GM12878 (cell line): Measurements from ENCODE around the gene NTF3. TPM values are rescaled to one million over a fixed set of nuclear protein-coding genes. Genes with fewer than 3 reads are reported as not detected.

Experiments used
- ATAC-seq: fragments of 200-7000 bp; cut with Tn5 transposase; 3 replicates; pipeline ENCODE4 v1.9.1; 2020; ENCODE audit warnings: mild to moderate bottlenecking, moderate library complexity
- BruUV-seq: library from RNA; stranded (reverse); fragments of 400-500 nt; replicated peaks from 2 replicates; lab custom pipeline; 2021; lab: Mats Ljungman, UMichigan
- CTCF ChIA-PET: fragments of 300-600 bp; sonication (Branson Sonifier 250); formaldehyde crosslinking; extraction: SDS; loops from one replicate; lab custom pipeline; 2021; ENCODE audit warnings: inconsistent platforms; lab: Yijun Ruan, JAX
- POLR2A ChIA-PET: fragments of 350-600 bp; formaldehyde crosslinking; extraction: SDS; loops from one replicate; lab custom pipeline; 2021; ENCODE audit warnings: inconsistent platforms; lab: Charles Lee
- RAD21 ChIA-PET: fragments of 300-600 bp; sonication (Branson Sonifier 250); formaldehyde crosslinking; loops from one replicate; lab custom pipeline; 2023; ENCODE audit warnings: antibody characterized with exemption; ENCODE audit not compliant: unreplicated experiment; lab: Charles Lee
- SMC1A ChIA-PET: fragments of 300-600 bp; sonication (Branson Sonifier 250); formaldehyde crosslinking; loops from one replicate; lab custom pipeline; 2023; ENCODE audit not compliant: unreplicated experiment, uncharacterized antibody; lab: Charles Lee
- DNase-seq: peaks from one replicate; pipeline ENCODE4 v3.0.0-alpha.2; 2011; ENCODE audit warnings: low read depth, low spot score
- FAIRE-seq: peaks from 3 replicates; lab custom pipeline; 2011; peaks lifted over from hg19 to GRCh38; lab: Jason Lieb, UNC
- H2AFZ ChIP-seq: 2 replicates; pipeline ENCODE4 v1.6.0; 2011; ENCODE audit warnings: low read depth, low read length, control low read depth; ENCODE audit not compliant: control insufficient read depth
- H3K27ac ChIP-seq: 2 replicates; pipeline ENCODE4 v1.5.1; 2011; ENCODE audit warnings: control low read depth; ENCODE audit not compliant: control insufficient read depth, insufficient read depth
- H3K27me3 ChIP-seq, 2 experiments: replicated peaks in 1 of 2; 2 replicates each; pipeline versions ENCODE4 v1.6.0 to v1.6.1; 2011; ENCODE audit warnings: low read length in 1 of 2; ENCODE audit not compliant: control insufficient read depth in 2 of 2, insufficient read depth in 2 of 2
- H3K36me3 ChIP-seq, 2 experiments: 2 replicates each; pipeline ENCODE4 v1.5.1; 2011; ENCODE audit warnings: low read length in 1 of 2; ENCODE audit not compliant: control insufficient read depth in 2 of 2, insufficient read depth in 2 of 2
- H3K4me1 ChIP-seq: 2 replicates; pipeline ENCODE4 v1.6.1; 2011; ENCODE audit warnings: mild to moderate bottlenecking, low read length, moderate library complexity, mixed read lengths; ENCODE audit not compliant: control insufficient read depth, insufficient read depth
- H3K4me2 ChIP-seq: 2 replicates; pipeline ENCODE4 v1.6.0; 2011; ENCODE audit warnings: control low read depth; ENCODE audit not compliant: control insufficient read depth, insufficient read depth
- H3K4me3 ChIP-seq: fragments of 200-600 bp; sonication (generic); 2 replicates; pipeline ENCODE4 v1.5.1; 2016
- H3K79me2 ChIP-seq: 2 replicates; pipeline ENCODE4 v1.6.0; 2011; ENCODE audit warnings: low read length; ENCODE audit not compliant: control insufficient read depth, insufficient read depth
- H3K9ac ChIP-seq: 2 replicates; pipeline ENCODE4 v1.8.0; 2011; ENCODE audit warnings: low read length, control low read depth, mixed read lengths; ENCODE audit not compliant: control insufficient read depth, insufficient read depth
- H3K9me3 ChIP-seq: replicated peaks from 3 replicates; pipeline ENCODE4 v1.5.1; 2011; ENCODE audit warnings: mild to moderate bottlenecking, low read length; ENCODE audit not compliant: control insufficient read depth, insufficient read depth
- H4K20me1 ChIP-seq: 2 replicates; pipeline ENCODE4 v1.6.0; 2011; ENCODE audit not compliant: control insufficient read depth, insufficient read depth
- BCL11A ChIP-seq: IDR thresholded peaks from 2 replicates; pipeline ENCODE4 v1.6.1; 2011; ENCODE audit warnings: low read depth, low read length
- CBX5 ChIP-seq: sonication (generic); IDR thresholded peaks from 2 replicates; pipeline ENCODE4 v1.6.1; 2016; ENCODE audit warnings: low read depth, moderate library complexity, mild to moderate bottlenecking, inconsistent platforms
- CTCF ChIP-seq, 3 experiments: IDR thresholded peaks in 2 of 3; conservative IDR thresholded peaks in 1 of 3; 2 replicates each; pipeline ENCODE4 v1.5.1; 2011; ENCODE audit warnings: low read depth in 3 of 3, low read length in 3 of 3, mild to moderate bottlenecking in 3 of 3, control low read depth in 2 of 3, moderate library complexity in 2 of 3, inconsistent platforms in 1 of 3, mixed read lengths in 1 of 3; ENCODE audit not compliant: control insufficient read depth in 2 of 3, insufficient read depth in 1 of 3; ENCODE audit errors: extremely low read depth in 1 of 3
- E2F4 ChIP-seq: IDR thresholded peaks from 2 replicates; pipeline ENCODE4 v1.6.1; 2012; ENCODE audit warnings: low read depth, low read length, improper control_type of control experiment
- EP300 ChIP-seq, 2 experiments: fragments of 150-350 bp in 1 of 2; IDR thresholded peaks; 2 replicates each; pipeline ENCODE4 v1.6.1; 2011 to 2012; ENCODE audit warnings: low read depth in 2 of 2, low read length in 2 of 2, borderline replicate concordance in 1 of 2, improper control_type of control experiment in 1 of 2, inconsistent platforms in 1 of 2; ENCODE audit not compliant: control insufficient read depth in 1 of 2
- EZH2 ChIP-seq: IDR thresholded peaks from 2 replicates; pipeline ENCODE4 v1.6.1; 2012; ENCODE audit warnings: low read depth, mild to moderate bottlenecking, control low read depth, inconsistent platforms, low read length, borderline replicate concordance; ENCODE audit not compliant: control insufficient read depth
- PAX8 ChIP-seq: fragments of 450-650 bp; IDR thresholded peaks from 2 replicates; pipeline ENCODE4 v1.6.1; 2017; ENCODE audit warnings: mild to moderate bottlenecking, moderate library complexity
- RCOR1 ChIP-seq: conservative IDR thresholded peaks from 2 replicates; pipeline ENCODE4 v1.6.1; 2012; ENCODE audit warnings: low read depth, low read length, improper control_type of control experiment
- TCF3 ChIP-seq: IDR thresholded peaks from 2 replicates; pipeline ENCODE4 v1.6.1; 2012; ENCODE audit warnings: low read depth, mild to moderate bottlenecking, low read length, borderline replicate concordance; ENCODE audit not compliant: insufficient read depth
- USF2 ChIP-seq: IDR thresholded peaks from 2 replicates; pipeline ENCODE4 v1.6.1; 2011; ENCODE audit warnings: low read depth, low read length, improper control_type of control experiment, borderline replicate concordance
- ZBED1 ChIP-seq: IDR thresholded peaks from 2 replicates; pipeline ENCODE4 v1.6.1; 2016; ENCODE audit warnings: borderline replicate concordance
- ZNF622 ChIP-seq: fragments of 450-650 bp; IDR thresholded peaks from 2 replicates; pipeline ENCODE4 v1.6.1; 2017; ENCODE audit warnings: mild to moderate bottlenecking, inconsistent platforms
- WGBS: methylation state at CpG from one replicate; pipeline ENCODE4 v1.1.6; 2016; ENCODE audit warnings: low lambda C conversion rate; ENCODE audit not compliant: insufficient replicate concordance, insufficient coverage; ENCODE audit errors: missing lambda C conversion rate; 5-methylcytosine and 5-hydroxymethylcytosine counted together
- in situ Hi-C: fragments of 300-500 bp; cut with MboI; formaldehyde crosslinking; loops from 9 replicates; pipeline ENCODE4 v1.14.3; 2018; ENCODE audit warnings: mixed read lengths
- intact Hi-C: fragments of 100-400 bp; cut with micrococcal nuclease; formaldehyde crosslinking; loops from one replicate; pipeline ENCODE4 v1.14.2; 2022; ENCODE audit not compliant: unreplicated experiment
- polyA plus RNA-seq, 11 experiments: library from polyadenylated mRNA; depleted of rRNA in 4 of 11; unstranded in 6 of 11; stranded (reverse) in 5 of 11; fragments of >200 nt; fragmentation: Nextera tagmentation in 4 of 11; fragmentation: Illumina TruSeq in 1 of 11; extraction: Ambion mirVana in 4 of 11; extraction: Trizol in 1 of 11; gene quantifications; 1 replicate in 1 of 11; 2 replicates in 10 of 11; pipeline versions ENCODE4 v1.2.1 to v1.2.3, GENCODE V29; 2011 to 2016; ENCODE audit warnings: inconsistent platforms in 2 of 11, missing spikeins in 2 of 11, low read depth in 1 of 11
- total RNA-seq, 4 experiments: library from RNA; depleted of rRNA in 3 of 4; stranded (reverse); fragments of >200 nt in 3 of 4; fragmentation: Illumina TruSeq in 1 of 4; extraction: Trizol in 1 of 4; gene quantifications; 2 replicates each; pipeline versions ENCODE4 v1.2.1 to v1.2.3, GENCODE V29; 2013 to 2021
- TF ChIP-seq, protein P1 (sequence below): fragments of 450-650 bp; IDR thresholded peaks from 2 replicates; pipeline ENCODE4 v1.6.1; 2017; ENCODE audit warnings: mild to moderate bottlenecking

NTF3 gene
- total and polyA plus RNA-seq, 10 of the 15 experiments (the other 5 are each of a cell fraction or from before 2014, with no cell fraction given): 0.07 TPM; not detected in 9

- 36% methylated on average over 9 of the region's 9 CpGs for WGBS
- in situ Hi-C loops: no loop called here
- H4K20me1 ChIP-seq: no peaks in the 10 kb centered on the region
Observed at GRCh38 chr12:5452569-5452968, 20.7 kb downstream of the NTF3 start.

More at GRCh38 chr12:5452569-5452968, 20.7 kb downstream of the NTF3 start:
- no peaks in the 10 kb centered on the region for H3K9me3 ChIP-seq
- no peak overlapping the region for H3K4me3 ChIP-seq
- no peak for TF ChIP-seq E2F4
- TF ChIP-seq, protein P1, sequence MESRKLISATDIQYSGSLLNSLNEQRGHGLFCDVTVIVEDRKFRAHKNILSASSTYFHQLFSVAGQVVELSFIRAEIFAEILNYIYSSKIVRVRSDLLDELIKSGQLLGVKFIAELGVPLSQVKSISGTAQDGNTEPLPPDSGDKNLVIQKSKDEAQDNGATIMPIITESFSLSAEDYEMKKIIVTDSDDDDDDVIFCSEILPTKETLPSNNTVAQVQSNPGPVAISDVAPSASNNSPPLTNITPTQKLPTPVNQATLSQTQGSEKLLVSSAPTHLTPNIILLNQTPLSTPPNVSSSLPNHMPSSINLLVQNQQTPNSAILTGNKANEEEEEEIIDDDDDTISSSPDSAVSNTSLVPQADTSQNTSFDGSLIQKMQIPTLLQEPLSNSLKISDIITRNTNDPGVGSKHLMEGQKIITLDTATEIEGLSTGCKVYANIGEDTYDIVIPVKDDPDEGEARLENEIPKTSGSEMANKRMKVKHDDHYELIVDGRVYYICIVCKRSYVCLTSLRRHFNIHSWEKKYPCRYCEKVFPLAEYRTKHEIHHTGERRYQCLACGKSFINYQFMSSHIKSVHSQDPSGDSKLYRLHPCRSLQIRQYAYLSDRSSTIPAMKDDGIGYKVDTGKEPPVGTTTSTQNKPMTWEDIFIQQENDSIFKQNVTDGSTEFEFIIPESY: no peak
- no peak for TF ChIP-seq TCF3
- no peak for TF ChIP-seq USF2
- no peak for TF ChIP-seq EP300 (IDR thresholded peaks at IDR 0.05; ENCODE audit: borderline replicate concordance in 1 of 2, control insufficient read depth in 1 of 2, low read depth in 2 of 2, low read length in 2 of 2)
- TF ChIP-seq EZH2: no peak
- TF ChIP-seq BCL11A: no peak
- TF ChIP-seq CBX5: no peak
- no peak for TF ChIP-seq RCOR1
- TF ChIP-seq ZBED1: no peak
- no peak for TF ChIP-seq ZNF622
- no peak for TF ChIP-seq PAX8
- TF ChIP-seq CTCF (IDR thresholded peaks at IDR 0.05 in 2 of 3, conservative IDR thresholded peaks at IDR 0.05 in 1 of 3; ENCODE audit: control insufficient read depth in 2 of 3, extremely low read depth in 1 of 3, insufficient read depth in 1 of 3, low read depth in 3 of 3, low read length in 3 of 3): no peak
- TF ChIP-seq, all 136 proteins: peak for 0
- H3K79me2 ChIP-seq: no peaks in the 10 kb centered on the region
- no TSS peak for BruUV-seq
- CTCF ChIA-PET: interaction anchor here (1.0 kb wide), 1 partner anchor 9 kb away, joined by 3 read pairs; no protein-coding TSS in a partner anchor
- no peak for ATAC-seq
- intact Hi-C loops: no loop called here
- POLR2A ChIA-PET: no interaction called here
- SMC1A ChIA-PET: no interaction called here
- H3K4me2 ChIP-seq: no peak overlapping the region
- FAIRE-seq: no peak
- H3K27ac ChIP-seq: no peak overlapping the region
- no peak overlapping the region for H2AFZ ChIP-seq
- H3K36me3 ChIP-seq: no peaks in the 10 kb centered on the region
- H3K4me1 ChIP-seq: no peaks in the 10 kb centered on the region; the same call in 1 of the 2 replicates
- no peak overlapping the region for H3K9ac ChIP-seq
- RAD21 ChIA-PET: no interaction called here
- DNase-seq: no peak
- H3K27me3 ChIP-seq: no peaks in the 10 kb centered on the region; a peak in 1 of 4 replicates
